Esophagus squamous epithelium (tissue), 4 donors: ENCODE results near the gene NR3C2.

Experiments
- POLR2A ChIP-seq, 4 donors: fragments of 450-650 bp; IDR thresholded peaks; one replicate each; pipeline ENCODE4 v1.6.1; 2017; ENCODE audit warnings: antibody characterized with exemption in 4 of 4, mild to moderate bottlenecking in 4 of 4, moderate library complexity in 3 of 4
- TF ChIP-seq, protein P1 (sequence below), 6 experiments: fragments of 450-650 bp in 4 of 6; fragments of 200-600 bp in 2 of 6; sonication (generic) in 2 of 6; IDR thresholded peaks; one replicate each; pipeline ENCODE4 v1.5.1; 2016 to 2019; ENCODE audit warnings: antibody characterized with exemption in 6 of 6, mild to moderate bottlenecking in 4 of 6, moderate library complexity in 4 of 6

DNA sequence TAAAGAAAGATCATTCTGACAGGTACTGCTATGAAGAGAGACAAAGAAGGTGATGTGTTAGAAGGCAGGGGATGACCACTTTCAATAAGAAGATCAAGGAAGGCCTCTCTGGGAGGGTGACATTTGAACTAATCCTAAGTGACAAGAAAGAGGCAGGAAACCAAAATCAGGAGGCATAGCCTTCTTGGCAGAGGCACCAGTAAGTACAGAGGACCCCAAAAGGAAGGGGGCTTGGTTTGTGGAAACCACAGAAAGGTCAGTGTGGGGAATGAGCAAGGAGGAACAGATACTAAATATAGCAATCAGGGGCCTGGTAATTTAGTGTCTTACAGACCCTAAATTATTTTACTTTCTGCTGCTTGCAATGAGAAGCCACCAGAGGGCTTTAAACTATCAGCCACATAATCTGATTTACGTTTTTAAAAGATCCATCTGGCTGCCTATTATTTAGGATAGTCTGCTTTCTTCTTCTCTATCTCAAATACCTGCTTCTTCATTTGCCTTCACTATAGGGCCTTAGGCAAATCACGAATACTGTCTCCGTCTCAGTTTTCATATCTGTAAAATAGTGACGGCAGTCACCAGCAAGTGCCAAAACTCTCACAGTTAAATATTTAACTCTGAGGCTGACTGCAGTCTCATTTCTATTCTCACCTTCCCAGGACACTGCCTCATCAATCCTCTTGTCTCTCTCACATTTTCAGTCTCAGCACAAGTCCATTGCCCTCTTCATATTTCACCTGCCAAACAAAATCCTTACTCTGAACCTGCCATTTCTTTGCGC is 16.7 kb downstream of the NR3C2 start:
- TF ChIP-seq, protein P1, sequence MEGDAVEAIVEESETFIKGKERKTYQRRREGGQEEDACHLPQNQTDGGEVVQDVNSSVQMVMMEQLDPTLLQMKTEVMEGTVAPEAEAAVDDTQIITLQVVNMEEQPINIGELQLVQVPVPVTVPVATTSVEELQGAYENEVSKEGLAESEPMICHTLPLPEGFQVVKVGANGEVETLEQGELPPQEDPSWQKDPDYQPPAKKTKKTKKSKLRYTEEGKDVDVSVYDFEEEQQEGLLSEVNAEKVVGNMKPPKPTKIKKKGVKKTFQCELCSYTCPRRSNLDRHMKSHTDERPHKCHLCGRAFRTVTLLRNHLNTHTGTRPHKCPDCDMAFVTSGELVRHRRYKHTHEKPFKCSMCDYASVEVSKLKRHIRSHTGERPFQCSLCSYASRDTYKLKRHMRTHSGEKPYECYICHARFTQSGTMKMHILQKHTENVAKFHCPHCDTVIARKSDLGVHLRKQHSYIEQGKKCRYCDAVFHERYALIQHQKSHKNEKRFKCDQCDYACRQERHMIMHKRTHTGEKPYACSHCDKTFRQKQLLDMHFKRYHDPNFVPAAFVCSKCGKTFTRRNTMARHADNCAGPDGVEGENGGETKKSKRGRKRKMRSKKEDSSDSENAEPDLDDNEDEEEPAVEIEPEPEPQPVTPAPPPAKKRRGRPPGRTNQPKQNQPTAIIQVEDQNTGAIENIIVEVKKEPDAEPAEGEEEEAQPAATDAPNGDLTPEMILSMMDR (IDR thresholded peaks at IDR 0.05): no peak
- no peak for TF ChIP-seq POLR2A (IDR thresholded peaks at IDR 0.05)
